NCI-H2196 (cell line): ENCODE results near the gene HDGFL1.

ENCODE experiments used
- DNase-seq: peaks from one replicate; lab custom pipeline; 2025; ENCODE audit not compliant: unreplicated experiment; lab: John Stamatoyannopoulos, UW

The HDGFL1 gene

GRCh38 chr6:22589118-22589517, 19.8 kb downstream of the HDGFL1 start:
- no peak for DNase-seq

- DNase-seq: no peak
Measured at GRCh38 chr6:22590423-22590822, 21.1 kb downstream of the HDGFL1 start.

- no peak for DNase-seq
Measured at GRCh38 chr6:22593895-22594294, 24.5 kb downstream of the HDGFL1 start.

- no peak for DNase-seq
Measured at GRCh38 chr6:22596011-22596410, 26.6 kb downstream of the HDGFL1 start.

GRCh38 chr6:22598339-22598738, 29.0 kb downstream of the HDGFL1 start:
- DNase-seq: no peak

- no peak for DNase-seq
Measured at GRCh38 chr6:22600059-22600458, 30.7 kb downstream of the HDGFL1 start.

GRCh38 chr6:22601984-22602383, 32.6 kb downstream of the HDGFL1 start:
- no peak for DNase-seq

GRCh38 chr6:22605736-22606135, 36.4 kb downstream of the HDGFL1 start:
- DNase-seq: no peak

- no peak for DNase-seq
Measured at GRCh38 chr6:22610127-22610526, 40.8 kb downstream of the HDGFL1 start.

- DNase-seq: no peak
Measured at GRCh38 chr6:22612236-22612635, 42.9 kb downstream of the HDGFL1 start.

- DNase-seq: no peak
Measured at GRCh38 chr6:22613051-22613450, 43.7 kb downstream of the HDGFL1 start.

GRCh38 chr6:22613695-22614094, 44.3 kb downstream of the HDGFL1 start:
- DNase-seq: no peak

GRCh38 chr6:22614547-22614946, 45.2 kb downstream of the HDGFL1 start:
- DNase-seq: no peak

- DNase-seq: no peak
Measured at GRCh38 chr6:22621028-22621427, 51.7 kb downstream of the HDGFL1 start.
